Tibial artery (tissue), 4 donors: ENCODE measurements around the gene EMP2.
A peak's percentile ranks its signal among the peaks of the same experiment; 100 is the strongest.

Experiments used
- DNase-seq, 2 donors: peaks; one replicate each; pipeline ENCODE4 v3.0.0-alpha.2; 2019
- H3K27ac ChIP-seq, 2 donors: fragments of 200-600 bp; sonication (generic) in 1 of 2; 1 replicate in 1 of 2; 2 replicates in 1 of 2; pipeline ENCODE4 v1.5.1; 2018 to 2019; ENCODE audit warnings: mild to moderate bottlenecking in 1 of 2
- H3K27me3 ChIP-seq, 2 donors: fragments of 200-600 bp; sonication (generic) in 1 of 2; one replicate each; pipeline versions ENCODE4 v1.5.1 to v1.6.0; 2016 to 2019
- H3K36me3 ChIP-seq, 3 donors: fragments of 200-600 bp; sonication (generic) in 2 of 3; one replicate each; pipeline ENCODE4 v1.5.1; 2016 to 2019; ENCODE audit warnings: mild to moderate bottlenecking in 2 of 3
- H3K4me1 ChIP-seq, 4 donors: fragments of 200-600 bp; sonication (generic) in 2 of 4; 1 replicate in 3 of 4; 2 replicates in 1 of 4; pipeline ENCODE4 v1.5.1; 2016 to 2019
- H3K4me3 ChIP-seq, 2 donors: fragments of 200-600 bp; sonication (generic) in 1 of 2; 1 replicate in 1 of 2; 2 replicates in 1 of 2; pipeline ENCODE4 v1.5.1; 2018 to 2019; ENCODE audit warnings: mild to moderate bottlenecking in 2 of 2
- H3K9me3 ChIP-seq, 3 donors: fragments of 200-600 bp; sonication (generic) in 1 of 3; one replicate each; pipeline ENCODE4 v1.5.1; 2016 to 2019
- CTCF ChIP-seq, 2 experiments: fragments of 200-600 bp in 1 of 2; fragments of 450-650 bp in 1 of 2; IDR thresholded peaks; one replicate each; pipeline ENCODE4 v1.5.1; 2017 to 2019; ENCODE audit warnings: antibody characterized with exemption in 2 of 2, mild to moderate bottlenecking in 1 of 2, moderate library complexity in 1 of 2
- intact Hi-C: fragments of 100-400 bp; cut with DNase I; formaldehyde crosslinking; loops from one replicate; pipeline ENCODE4 v1.15.0; 2023; ENCODE audit warnings: low total_unique reads

Gene EMP2

GRCh38 chr16:10558746-10559641 lies 21.4 kb downstream of the EMP2 start:
- no peak for TF ChIP-seq CTCF (IDR thresholded peaks at IDR 0.05)
- peaks cover 0 to 78% (median 47%) of the 10 kb centered on the region in 4 donors for H3K4me1 ChIP-seq
- H3K9me3 ChIP-seq, result no peaks in the 10 kb centered on the region
- intact Hi-C loops, result no loop called here
- peak; percentile 85 to 93 for DNase-seq
- H3K27me3 ChIP-seq, result no peaks in the 10 kb centered on the region
- peak overlapping the region; percentile 32 to 46 for H3K4me3 ChIP-seq
- no peaks in the 10 kb centered on the region for H3K36me3 ChIP-seq
- peak overlapping the region; percentile 92 to 93 for H3K27ac ChIP-seq

GRCh38 chr16:10558305-10558704 lies 22.1 kb downstream of the EMP2 start:
- peak overlapping the region; percentile 92 to 93 for H3K27ac ChIP-seq
- TF ChIP-seq CTCF (IDR thresholded peaks at IDR 0.05), result no peak
- no peaks in the 10 kb centered on the region for H3K36me3 ChIP-seq
- DNase-seq, result peak in 1 of 2 donors; percentile 82
- H3K4me3 ChIP-seq, result peak overlapping the region; percentile 32 to 46
- H3K27me3 ChIP-seq, result no peaks in the 10 kb centered on the region
- H3K9me3 ChIP-seq, result no peaks in the 10 kb centered on the region
- intact Hi-C loops, result no loop called here
- peaks cover 0 to 79% (median 46%) of the 10 kb centered on the region in 4 donors for H3K4me1 ChIP-seq

DNA sequence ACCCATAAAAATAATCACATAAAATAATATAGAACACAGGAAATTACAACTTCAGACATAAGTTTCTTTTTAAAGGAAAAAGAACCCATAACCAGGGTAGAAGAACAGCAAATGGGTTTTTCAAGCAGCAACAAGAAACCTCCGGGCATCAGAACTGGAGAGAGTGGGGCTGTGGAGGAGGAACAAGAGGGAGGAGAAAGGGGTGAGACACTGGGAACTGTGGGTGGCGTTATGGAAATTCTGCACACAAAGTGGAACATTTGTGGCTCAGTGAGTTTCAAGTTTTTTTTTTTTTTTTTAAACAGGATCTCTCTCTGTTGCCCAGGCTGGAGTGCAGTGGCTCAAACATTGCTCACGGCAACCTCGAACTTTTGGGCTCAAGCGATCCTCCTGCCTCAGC lies 22.6 kb downstream of the EMP2 start:
- DNase-seq, result no peak
- Histone ChIP-seq H3K4me1 (peaks cover 0 to 78% (median 48%) of the 10 kb centered on the region in 4 donors), H3K36me3 (no peaks in the 10 kb centered on the region), H3K4me3 (peak overlapping the region; percentile 32 to 46), H3K27me3 (no peaks in the 10 kb centered on the region), H3K9me3 (no peaks in the 10 kb centered on the region), H3K27ac (peak overlapping the region; percentile 92 to 93)
- intact Hi-C loops, result no loop called here
- no peak for TF ChIP-seq CTCF (IDR thresholded peaks at IDR 0.05)

- H3K27me3 ChIP-seq, result no peaks in the 10 kb centered on the region
- no peaks in the 10 kb centered on the region for H3K36me3 ChIP-seq
- intact Hi-C loops, result no loop called here
- no peak for DNase-seq
- no peak for TF ChIP-seq CTCF (IDR thresholded peaks at IDR 0.05)
- H3K9me3 ChIP-seq, result no peaks in the 10 kb centered on the region
- H3K4me3 ChIP-seq, result no peak overlapping the region
- peaks cover 0 to 90% (median 55%) of the 10 kb centered on the region in 4 donors for H3K4me1 ChIP-seq
- peak overlapping the region; percentile 63 to 93 for H3K27ac ChIP-seq
Observed at GRCh38 chr16:10556236-10556635, 24.2 kb downstream of the EMP2 start.

GRCh38 chr16:10554569-10554968 lies 25.8 kb downstream of the EMP2 start:
- Histone ChIP-seq H3K4me1 (peaks cover 0 to 73% (median 45%) of the 10 kb centered on the region in 4 donors), H3K9me3 (no peaks in the 10 kb centered on the region), H3K27me3 (no peaks in the 10 kb centered on the region), H3K27ac (peak overlapping the region in 1 of 2 donors; percentile 77), H3K36me3 (no peaks in the 10 kb centered on the region), H3K4me3 (no peak overlapping the region)
- no peak for TF ChIP-seq CTCF (IDR thresholded peaks at IDR 0.05)
- intact Hi-C loops, result no loop called here
- no peak for DNase-seq
